ENCODE results near the gene RABEPK. TPM values are rescaled to one million over a fixed set of nuclear protein-coding genes. Genes with fewer than 3 reads are reported as not detected.
A peak's percentile ranks its signal among the peaks of the same experiment; 100 is the strongest.

The RABEPK gene
- total RNA-seq, 2 donors from 2014 or later = 9.8 to 13.0 TPM

DNA sequence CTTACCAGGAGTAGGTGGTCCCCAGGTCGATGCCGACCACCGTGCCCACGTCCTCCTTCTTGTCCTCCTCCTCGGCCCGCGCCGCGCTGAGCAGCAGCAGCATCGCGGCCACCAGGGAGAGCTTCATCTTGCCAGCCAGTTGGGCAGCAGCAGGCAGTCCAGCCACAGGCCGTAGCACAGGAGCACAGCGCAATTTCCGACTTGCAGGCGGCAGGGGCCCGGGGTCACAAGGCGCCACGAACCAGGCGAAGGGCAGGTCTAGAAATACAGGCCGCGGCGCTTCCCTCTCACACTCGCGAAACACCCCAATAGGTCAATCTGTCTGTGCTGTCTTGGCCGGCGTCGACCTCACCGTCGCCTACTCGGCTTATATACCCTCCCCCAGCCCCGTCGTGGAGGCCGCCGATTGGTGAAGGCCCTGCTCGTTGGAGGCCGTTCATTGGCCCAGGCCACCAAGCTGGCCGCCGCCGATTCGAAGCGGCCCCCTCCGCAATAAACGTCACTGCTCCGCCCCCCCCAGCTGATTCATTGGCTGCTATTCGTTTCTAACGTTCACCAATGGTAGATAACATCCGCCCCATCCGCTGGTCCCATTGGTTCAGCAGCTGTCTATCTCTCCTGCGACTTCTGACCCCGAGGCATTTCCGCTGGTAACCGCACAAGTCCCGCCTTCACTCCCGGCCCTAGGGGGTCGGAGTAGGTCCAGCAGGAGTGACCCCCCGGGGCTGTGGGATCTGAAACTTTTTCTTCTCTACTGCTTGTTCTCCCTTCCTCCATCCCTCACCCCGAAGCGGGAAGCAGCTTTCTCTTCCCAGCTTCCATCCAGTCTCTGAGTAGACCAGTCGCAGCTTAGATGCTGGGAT, 40.9 kb downstream of the RABEPK start, which contains the start of gene HSPA5:
Gene HSPA5, minus strand, starts transcription at position 344 of the 863 bp plus-strand sequence. Its CDS starts 217 bp downstream, at position 127.
- DNase-seq (peak; percentile 97 to 98 (median 98)), ATAC-seq (peak; percentile 91)
- peak within 1 kb of the TSS; percentile 98 for H3K27ac Mint-ChIP-seq
- peaks cover 16% of the 10 kb centered on the region for H3K36me3 Mint-ChIP-seq (ENCODE audit: low read depth)
- H3K27me3 Mint-ChIP-seq = no peaks in the 10 kb centered on the region
- peaks cover 34% of the 10 kb centered on the region for H3K4me1 Mint-ChIP-seq
- H3K9me3 ChIP-seq (ENCODE audit: control insufficient read depth, low read length, poor library complexity, severe bottlenecking) = no peaks in the 10 kb centered on the region
- peak within 1 kb of the TSS; percentile 94 for H3K4me3 Mint-ChIP-seq

DNA sequence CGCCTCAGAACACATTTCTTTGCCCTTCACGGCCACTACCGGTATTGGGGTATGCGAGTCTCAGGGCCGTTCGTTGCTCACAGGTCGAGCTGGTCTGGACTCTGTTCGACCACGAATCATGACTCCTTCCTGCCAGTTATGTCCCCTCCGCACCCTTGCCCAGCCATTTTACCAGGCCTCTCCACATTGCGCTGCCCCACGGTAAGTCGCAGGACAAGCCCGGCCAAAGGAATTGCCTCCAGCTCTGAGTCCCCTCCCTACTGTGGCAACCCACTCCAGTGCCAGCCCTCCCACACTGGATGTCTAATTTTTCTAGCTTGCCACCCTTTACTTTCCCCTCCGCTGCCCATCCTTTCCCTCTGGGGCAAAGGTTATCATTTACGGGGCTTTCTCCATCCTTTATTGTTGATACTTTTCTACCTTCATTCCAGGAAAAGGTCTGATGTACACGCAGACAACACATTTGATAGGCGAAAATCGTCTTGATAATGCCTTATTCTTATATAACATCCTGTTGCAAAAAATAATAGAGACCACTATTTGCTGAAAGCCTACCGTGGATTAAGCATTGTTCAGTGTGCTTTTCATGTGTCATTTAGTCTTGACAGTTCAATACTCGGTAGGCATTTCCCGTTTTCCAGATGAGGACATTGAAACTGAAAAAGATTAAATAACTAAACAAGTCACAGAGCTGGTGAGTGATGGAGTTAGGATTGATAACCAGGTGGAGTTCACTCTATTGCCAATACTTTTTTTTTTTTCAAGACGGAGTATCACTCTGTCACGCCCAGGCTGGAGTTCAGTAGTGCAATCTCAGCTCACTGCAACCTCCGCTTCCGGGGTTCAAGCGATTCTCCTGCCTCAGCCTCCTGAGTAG, 41.8 kb downstream of the RABEPK start:
- H3K36me3 Mint-ChIP-seq (ENCODE audit: low read depth) = peaks cover 13% of the 10 kb centered on the region
- DNase-seq (peak in 1 of 3 donors; percentile 36), ATAC-seq (peak; percentile 5)
- no peaks in the 10 kb centered on the region for H3K9me3 ChIP-seq (ENCODE audit: control insufficient read depth, low read length, poor library complexity, severe bottlenecking)
- H3K4me3 Mint-ChIP-seq = peak overlapping the region; percentile 94
- H3K4me1 Mint-ChIP-seq = peaks cover 25% of the 10 kb centered on the region
- peak overlapping the region; percentile 98 for H3K27ac Mint-ChIP-seq
- no peaks in the 10 kb centered on the region for H3K27me3 Mint-ChIP-seq

DNA sequence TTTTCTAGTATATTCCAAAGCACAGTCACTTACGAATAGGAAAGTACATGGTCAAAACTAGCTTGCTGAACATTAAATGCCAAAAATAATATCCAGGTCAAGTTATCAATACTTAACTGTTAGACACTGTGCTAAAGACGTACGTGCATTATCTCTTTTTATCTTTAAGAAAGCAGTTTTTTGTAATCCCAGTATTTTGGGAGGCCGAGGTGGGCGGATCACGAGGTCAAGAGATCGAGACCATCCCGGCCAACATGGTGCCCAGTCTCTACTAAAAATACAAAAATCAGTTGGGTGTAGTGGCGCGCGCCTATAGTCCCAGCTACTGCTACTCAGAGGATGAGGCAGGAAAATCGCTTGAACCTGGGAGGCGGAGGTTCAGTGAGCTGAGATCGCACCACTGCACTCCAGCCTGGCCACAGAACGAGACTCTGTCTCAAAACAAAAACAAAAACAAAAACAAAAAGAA, 43.5 kb downstream of the RABEPK start:
- H3K9me3 ChIP-seq (ENCODE audit: control insufficient read depth, low read length, poor library complexity, severe bottlenecking) = no peaks in the 10 kb centered on the region
- Mint-ChIP-seq H3K4me3 (no peak overlapping the region), H3K36me3 (ENCODE audit: low read depth) (peaks cover 8% of the 10 kb centered on the region), H3K27me3 (no peaks in the 10 kb centered on the region), H3K27ac (no peak overlapping the region), H3K4me1 (peaks cover 15% of the 10 kb centered on the region)
- no peak for DNase-seq
- ATAC-seq = no peak

DNA sequence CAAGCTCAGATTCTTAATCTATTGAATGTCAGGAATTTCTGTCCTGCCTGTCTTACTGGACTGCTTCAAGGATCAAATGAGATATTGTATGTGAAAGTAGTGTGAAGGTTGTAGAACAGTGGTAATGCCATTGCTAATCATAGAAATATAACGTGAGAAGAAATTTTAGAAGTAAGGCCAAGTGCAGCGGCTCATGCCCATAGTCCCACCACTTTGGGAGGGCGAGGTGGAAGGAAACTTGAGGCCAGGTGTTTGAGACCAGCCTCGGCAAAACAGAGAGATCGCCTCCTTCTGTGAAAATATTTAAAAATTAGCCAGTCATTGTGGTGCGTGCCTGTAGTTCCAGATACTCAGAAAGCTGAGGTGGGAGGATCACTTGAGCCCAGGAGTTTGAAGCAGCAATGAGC, 45.9 kb downstream of the RABEPK start:
- no peak for DNase-seq
- no peaks in the 10 kb centered on the region for H3K9me3 ChIP-seq (ENCODE audit: control insufficient read depth, low read length, poor library complexity, severe bottlenecking)
- peaks cover 9% of the 10 kb centered on the region for H3K4me1 Mint-ChIP-seq
- H3K36me3 Mint-ChIP-seq (ENCODE audit: low read depth) = peaks cover under 1% of the 10 kb centered on the region
- H3K27me3 Mint-ChIP-seq = no peaks in the 10 kb centered on the region
- H3K27ac Mint-ChIP-seq = no peak overlapping the region
- no peak overlapping the region for H3K4me3 Mint-ChIP-seq
- ATAC-seq = no peak

DNA sequence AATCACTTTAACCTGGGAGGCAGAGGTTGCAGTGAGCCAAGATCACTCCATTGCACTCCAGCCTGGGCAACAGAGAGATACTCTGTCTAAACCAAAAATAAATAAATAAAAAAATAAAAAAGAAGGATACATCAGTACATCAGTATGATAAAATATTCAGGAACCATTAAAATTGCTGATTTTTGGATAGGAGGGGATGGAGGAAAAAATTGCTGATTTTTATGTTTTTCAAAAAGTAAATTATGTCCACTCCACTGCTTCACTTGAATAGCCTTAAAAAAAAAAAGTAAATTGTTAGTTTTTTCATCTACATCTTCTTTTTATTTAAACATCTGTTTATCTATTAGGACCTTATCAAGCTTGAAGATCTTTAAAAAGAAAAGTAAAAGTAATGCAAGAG, 53.9 kb downstream of the RABEPK start:
- DNase-seq (no peak), ATAC-seq (no peak)
- Mint-ChIP-seq H3K27me3 (peaks cover 4% of the 10 kb centered on the region), H3K27ac (no peak overlapping the region), H3K36me3 (ENCODE audit: low read depth) (no peaks in the 10 kb centered on the region), H3K4me1 (peaks cover under 1% of the 10 kb centered on the region), H3K4me3 (no peak overlapping the region)
- H3K9me3 ChIP-seq (ENCODE audit: control insufficient read depth, low read length, poor library complexity, severe bottlenecking) = no peaks in the 10 kb centered on the region

DNA sequence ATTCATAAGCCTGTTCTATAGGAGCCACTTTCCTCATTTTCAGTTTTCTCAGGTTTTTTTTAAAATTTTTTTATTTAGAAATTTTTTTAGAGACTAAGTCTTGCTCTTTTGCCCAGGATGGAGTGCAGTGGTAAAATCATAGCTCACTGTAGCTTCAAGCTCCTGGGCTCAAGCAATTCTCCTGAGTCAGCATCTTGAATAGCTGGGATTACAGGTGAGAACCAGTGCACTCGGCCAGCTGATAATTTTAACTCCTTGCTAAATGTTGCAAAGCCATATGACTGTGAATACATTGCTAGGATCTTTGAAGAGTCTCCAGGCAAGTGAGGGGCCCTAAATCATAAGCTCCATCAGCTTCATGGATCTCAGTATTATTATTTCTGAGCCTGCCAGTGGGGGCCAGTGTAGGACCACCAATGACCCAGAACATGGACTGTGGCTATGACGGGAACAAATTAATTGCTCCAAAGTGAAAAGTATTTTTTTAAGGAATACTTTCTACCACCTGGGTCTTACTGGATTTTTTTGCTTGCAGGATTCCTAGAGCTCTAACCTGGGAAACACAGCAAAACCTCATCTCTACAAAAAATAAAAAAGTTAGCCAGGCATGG, 55.5 kb downstream of the RABEPK start:
- Mint-ChIP-seq H3K27me3 (peaks cover 4% of the 10 kb centered on the region), H3K4me1 (peaks cover 5% of the 10 kb centered on the region), H3K36me3 (ENCODE audit: low read depth) (no peaks in the 10 kb centered on the region), H3K27ac (no peak overlapping the region), H3K4me3 (no peak overlapping the region)
- ATAC-seq (no peak), DNase-seq (no peak)
- no peaks in the 10 kb centered on the region for H3K9me3 ChIP-seq (ENCODE audit: control insufficient read depth, low read length, poor library complexity, severe bottlenecking)

DNA sequence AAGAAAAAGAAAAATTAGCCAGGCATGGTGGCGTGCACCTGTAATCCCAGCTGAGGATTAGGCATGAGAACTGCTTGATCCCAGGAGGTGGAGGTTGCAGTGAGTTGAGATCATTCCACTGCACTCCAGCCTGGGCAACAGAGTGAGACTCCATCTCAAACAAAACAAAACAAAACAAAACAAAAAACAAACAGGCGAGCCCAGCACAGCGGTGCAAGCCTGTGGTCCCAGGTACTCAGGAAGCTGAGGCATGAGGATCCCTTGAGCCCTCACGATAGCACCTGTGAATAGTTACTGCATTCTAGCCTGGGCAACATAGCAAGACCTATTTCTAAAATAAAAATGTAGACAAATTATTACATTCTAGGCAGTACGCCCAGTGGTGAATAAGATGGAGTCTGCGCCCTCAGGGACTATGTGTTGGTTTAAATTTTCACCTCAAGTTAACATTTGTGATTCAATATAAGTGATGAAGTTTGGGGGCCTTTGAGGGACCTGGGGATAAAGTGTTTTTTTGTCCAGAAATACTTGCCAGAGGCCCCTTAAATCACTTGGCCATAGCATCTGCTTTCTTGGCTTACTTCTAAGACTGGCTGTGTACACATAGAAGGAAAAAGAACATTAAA, 57.9 kb downstream of the RABEPK start:
- peaks cover 2% of the 10 kb centered on the region for H3K36me3 Mint-ChIP-seq (ENCODE audit: low read depth)

DNA sequence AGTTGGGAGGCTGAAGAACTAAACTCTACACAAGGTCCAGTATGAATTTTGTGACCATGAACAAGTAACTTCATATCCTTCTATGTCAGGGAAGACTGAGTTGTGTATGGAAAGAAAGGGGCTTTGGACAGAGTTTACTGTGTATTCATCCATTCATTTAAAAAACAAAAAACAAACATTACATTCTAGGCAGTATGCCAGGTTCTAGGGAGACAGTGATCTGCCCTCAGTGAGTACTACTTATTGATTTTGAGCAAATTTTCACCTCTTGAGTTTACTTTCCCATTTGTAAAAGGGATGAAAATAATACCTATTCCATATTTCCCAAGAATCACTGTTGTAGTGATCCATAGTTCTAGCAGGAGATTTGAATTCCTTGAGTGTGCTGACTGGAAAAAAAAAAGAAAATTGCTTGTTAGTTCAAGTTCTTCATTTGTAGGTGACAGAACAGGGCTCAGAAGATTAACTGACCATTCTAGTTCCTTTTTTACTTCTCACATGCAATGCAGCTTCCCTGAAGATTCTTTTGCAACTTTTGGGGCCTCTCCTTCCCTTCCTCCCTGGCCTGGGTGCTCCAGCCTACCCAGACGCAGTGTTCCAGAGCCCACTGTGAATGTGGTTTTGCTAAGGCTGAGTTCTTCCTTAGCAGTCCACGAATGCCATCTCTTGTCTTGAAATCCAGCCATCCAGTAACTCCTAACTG, 58.6 kb downstream of the RABEPK start:
- H3K27ac Mint-ChIP-seq = no peak overlapping the region
- ATAC-seq (no peak), DNase-seq (no peak)
- peaks cover 21% of the 10 kb centered on the region for H3K4me1 Mint-ChIP-seq
- H3K4me3 Mint-ChIP-seq = no peak overlapping the region
- H3K36me3 Mint-ChIP-seq (ENCODE audit: low read depth) = peaks cover 2% of the 10 kb centered on the region
- no peaks in the 10 kb centered on the region for H3K9me3 ChIP-seq (ENCODE audit: control insufficient read depth, low read length, poor library complexity, severe bottlenecking)
- peaks cover 4% of the 10 kb centered on the region for H3K27me3 Mint-ChIP-seq

More for the DNA sequence above, 57.9 kb downstream of the RABEPK start:
- no peak for DNase-seq
- H3K27me3 Mint-ChIP-seq = peaks cover 4% of the 10 kb centered on the region
- no peak for ATAC-seq
- H3K9me3 ChIP-seq (ENCODE audit: control insufficient read depth, low read length, poor library complexity, severe bottlenecking) = no peaks in the 10 kb centered on the region
- peaks cover 18% of the 10 kb centered on the region for H3K4me1 Mint-ChIP-seq
- H3K4me3 Mint-ChIP-seq = no peak overlapping the region
- H3K27ac Mint-ChIP-seq = no peak overlapping the region

DNA sequence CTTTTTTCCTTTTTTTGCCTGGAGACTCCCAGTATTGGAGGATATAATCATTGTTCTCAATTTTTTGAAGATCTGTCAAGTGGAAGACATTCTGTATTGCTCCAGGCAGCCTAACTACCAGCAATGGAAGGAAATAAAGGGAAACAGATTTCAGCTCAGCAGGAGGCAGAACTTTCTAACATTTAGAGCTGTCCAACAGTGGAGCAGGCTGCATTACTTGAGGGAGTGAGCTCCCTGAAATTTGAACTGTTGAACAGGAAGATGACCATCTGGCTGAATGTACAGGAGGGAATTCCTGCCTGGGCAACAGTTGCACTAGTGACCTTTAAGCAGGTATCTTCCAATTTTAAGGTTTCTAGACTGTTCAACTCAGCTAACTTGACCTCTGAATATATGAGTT, 60.2 kb downstream of the RABEPK start:
- Mint-ChIP-seq H3K4me1 (peaks cover 28% of the 10 kb centered on the region), H3K27me3 (peaks cover 4% of the 10 kb centered on the region), H3K36me3 (ENCODE audit: low read depth) (peaks cover 2% of the 10 kb centered on the region), H3K4me3 (peak overlapping the region; percentile 99), H3K27ac (peak overlapping the region; percentile 98)
- DNase-seq (no peak), ATAC-seq (no peak)
- no peaks in the 10 kb centered on the region for H3K9me3 ChIP-seq (ENCODE audit: control insufficient read depth, low read length, poor library complexity, severe bottlenecking)

DNA sequence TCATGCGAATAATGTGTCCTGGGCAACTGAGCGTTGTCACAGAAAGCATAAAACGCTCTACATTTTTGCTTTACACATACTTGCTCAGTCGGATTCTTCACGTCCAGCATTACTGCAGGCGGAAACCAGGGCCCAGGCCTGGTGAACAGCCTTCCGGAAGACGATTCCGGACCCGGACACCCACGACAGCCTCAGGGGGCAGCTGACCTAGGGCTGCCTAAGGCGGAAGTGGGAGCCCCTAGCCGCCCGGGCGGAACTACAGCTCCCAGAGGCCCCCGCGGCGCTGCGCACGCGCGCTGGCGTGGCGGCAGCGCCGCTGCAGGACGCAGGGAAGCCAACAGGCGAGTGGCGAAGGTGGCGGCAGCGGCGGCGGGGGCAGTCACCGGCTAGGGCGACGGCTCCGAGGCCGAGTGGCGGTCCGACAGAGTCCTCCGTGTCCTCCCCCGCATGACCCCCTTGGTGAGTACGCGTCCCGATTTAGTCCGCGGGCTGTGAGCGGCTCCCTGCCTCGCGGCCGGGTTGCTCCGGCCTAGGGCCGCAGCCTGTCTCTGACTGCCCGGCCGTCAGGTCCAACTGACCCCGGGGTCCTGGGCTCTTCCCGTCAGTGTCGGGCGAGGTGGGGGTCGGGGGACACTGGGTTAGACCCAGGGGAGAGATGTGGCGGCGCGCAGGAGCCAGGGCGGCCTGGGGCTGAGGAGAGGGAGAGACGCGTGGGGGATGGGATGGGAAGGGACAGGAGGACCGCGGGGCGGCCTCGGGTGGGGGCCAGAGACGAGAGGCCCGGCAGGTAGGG, 61.4 kb downstream of the RABEPK start, which contains the start of gene GAPVD1:
Gene GAPVD1, plus strand, starts transcription at position 326 of the 793 bp plus-strand sequence. CDS start 37,096 bp downstream, outside the sequence.
- ATAC-seq = peak; percentile 94
- H3K9me3 ChIP-seq (ENCODE audit: control insufficient read depth, low read length, poor library complexity, severe bottlenecking) = no peaks in the 10 kb centered on the region
- Mint-ChIP-seq H3K27me3 (peaks cover 4% of the 10 kb centered on the region), H3K4me3 (peak within 1 kb of the TSS; percentile 99), H3K4me1 (peaks cover 31% of the 10 kb centered on the region), H3K27ac (peak within 1 kb of the TSS; percentile 98), H3K36me3 (ENCODE audit: low read depth) (peaks cover 2% of the 10 kb centered on the region)
- DNase-seq = peak; percentile 84 to 88 (median 87)

DNA sequence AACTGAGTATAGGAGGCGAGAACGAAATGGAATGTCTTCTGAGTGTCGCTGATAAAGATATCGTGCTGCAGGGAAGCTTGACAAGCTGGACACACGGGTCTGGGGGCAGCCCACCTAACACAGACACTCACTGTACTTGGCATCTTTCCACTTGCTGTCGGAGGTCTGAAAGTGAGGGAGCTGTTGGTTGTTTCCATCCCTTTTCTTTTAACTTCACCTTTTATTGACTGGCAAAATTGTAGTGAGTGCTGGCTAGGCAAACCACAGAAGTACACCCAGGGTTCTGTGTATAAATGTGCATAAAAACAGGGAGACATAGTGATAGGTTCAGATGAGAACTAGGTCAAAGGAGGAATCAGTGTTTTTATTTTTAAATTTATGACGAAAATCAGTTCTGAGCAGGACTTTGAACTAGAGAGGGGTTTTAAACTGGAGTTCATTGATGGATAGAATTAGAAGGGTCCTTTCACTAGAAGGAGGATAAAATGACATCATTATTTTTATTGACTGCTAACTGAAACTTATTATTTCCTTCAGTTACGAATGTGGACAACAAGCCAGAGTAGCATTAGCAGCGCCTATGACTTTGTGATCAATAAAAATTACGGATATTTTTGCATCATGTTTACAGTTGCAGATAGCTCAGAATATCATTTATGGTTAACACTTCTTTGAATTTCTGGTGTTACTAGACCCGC, 62.1 kb downstream of the RABEPK start:
- ATAC-seq (peak; percentile 58), DNase-seq (no peak)
- Mint-ChIP-seq H3K27me3 (peaks cover 2% of the 10 kb centered on the region), H3K4me1 (peaks cover 31% of the 10 kb centered on the region), H3K36me3 (ENCODE audit: low read depth) (peaks cover 2% of the 10 kb centered on the region), H3K27ac (peak overlapping the region; percentile 98), H3K4me3 (peak overlapping the region; percentile 99)
- H3K9me3 ChIP-seq (ENCODE audit: control insufficient read depth, low read length, poor library complexity, severe bottlenecking) = no peaks in the 10 kb centered on the region

All from T-helper 17 cell (primary cell).